Stomach (tissue), 4 donors: ENCODE results near the gene FCHO2.

Experiments used
- POLR2A ChIP-seq, 4 donors: fragments of 450-650 bp; IDR thresholded peaks; one replicate each; pipeline ENCODE4 v1.6.1; 2016; ENCODE audit warnings: antibody characterized with exemption in 4 of 4, control low read depth in 2 of 4, mild to moderate bottlenecking in 1 of 4, moderate library complexity in 1 of 4
- TF ChIP-seq, protein P1 (sequence below), 7 experiments: fragments of 450-650 bp in 4 of 7; fragments of 200-600 bp in 3 of 7; sonication (generic) in 3 of 7; IDR thresholded peaks; one replicate each; pipeline ENCODE4 v1.5.1; 2016 to 2019; ENCODE audit warnings: antibody characterized with exemption in 7 of 7, control low read depth in 2 of 7, mild to moderate bottlenecking in 1 of 7

DNA sequence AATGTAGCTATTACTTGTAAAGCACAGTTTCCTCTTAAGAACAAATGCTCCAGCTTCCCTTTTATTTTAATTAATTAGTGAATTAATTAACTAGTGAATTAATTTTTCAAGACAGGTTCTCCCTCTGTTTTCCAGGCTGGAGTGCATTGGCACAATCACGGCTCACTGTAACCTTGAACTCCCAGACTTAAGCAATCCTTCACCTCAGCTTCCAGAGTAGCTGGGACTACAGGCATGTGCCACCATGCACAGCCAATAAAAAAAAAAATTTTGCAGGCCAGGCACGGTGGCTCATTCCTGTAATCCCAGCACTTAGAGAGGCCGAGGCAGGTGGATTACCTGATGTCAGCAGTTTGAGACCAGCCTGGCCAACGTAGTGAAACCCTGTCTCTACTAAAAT is 44.1 kb downstream of the FCHO2 start:
- TF ChIP-seq, protein P1, sequence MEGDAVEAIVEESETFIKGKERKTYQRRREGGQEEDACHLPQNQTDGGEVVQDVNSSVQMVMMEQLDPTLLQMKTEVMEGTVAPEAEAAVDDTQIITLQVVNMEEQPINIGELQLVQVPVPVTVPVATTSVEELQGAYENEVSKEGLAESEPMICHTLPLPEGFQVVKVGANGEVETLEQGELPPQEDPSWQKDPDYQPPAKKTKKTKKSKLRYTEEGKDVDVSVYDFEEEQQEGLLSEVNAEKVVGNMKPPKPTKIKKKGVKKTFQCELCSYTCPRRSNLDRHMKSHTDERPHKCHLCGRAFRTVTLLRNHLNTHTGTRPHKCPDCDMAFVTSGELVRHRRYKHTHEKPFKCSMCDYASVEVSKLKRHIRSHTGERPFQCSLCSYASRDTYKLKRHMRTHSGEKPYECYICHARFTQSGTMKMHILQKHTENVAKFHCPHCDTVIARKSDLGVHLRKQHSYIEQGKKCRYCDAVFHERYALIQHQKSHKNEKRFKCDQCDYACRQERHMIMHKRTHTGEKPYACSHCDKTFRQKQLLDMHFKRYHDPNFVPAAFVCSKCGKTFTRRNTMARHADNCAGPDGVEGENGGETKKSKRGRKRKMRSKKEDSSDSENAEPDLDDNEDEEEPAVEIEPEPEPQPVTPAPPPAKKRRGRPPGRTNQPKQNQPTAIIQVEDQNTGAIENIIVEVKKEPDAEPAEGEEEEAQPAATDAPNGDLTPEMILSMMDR (IDR thresholded peaks at IDR 0.05), result no peak
- no peak for TF ChIP-seq POLR2A (IDR thresholded peaks at IDR 0.05)
